Cerebellar nuclear complex (tissue), 1 donor: ENCODE data around the gene SENP6.

Source experiments
- DNase-seq, 2 experiments: peaks; one replicate each; lab custom pipeline; 2025; lab: John Stamatoyannopoulos, UW

Gene SENP6

GRCh38 chr6:75748743-75749538 lies 147.3 kb downstream of the SENP6 start, which contains the start of gene MYO6:
Gene MYO6 (plus strand): TSS chr6:75749239. CDS start chr6:75817548, 68,309 bp downstream.
- no peak for DNase-seq

GRCh38 chr6:75751443-75751842 lies 149.8 kb downstream of the SENP6 start:
- no peak for DNase-seq

DNA sequence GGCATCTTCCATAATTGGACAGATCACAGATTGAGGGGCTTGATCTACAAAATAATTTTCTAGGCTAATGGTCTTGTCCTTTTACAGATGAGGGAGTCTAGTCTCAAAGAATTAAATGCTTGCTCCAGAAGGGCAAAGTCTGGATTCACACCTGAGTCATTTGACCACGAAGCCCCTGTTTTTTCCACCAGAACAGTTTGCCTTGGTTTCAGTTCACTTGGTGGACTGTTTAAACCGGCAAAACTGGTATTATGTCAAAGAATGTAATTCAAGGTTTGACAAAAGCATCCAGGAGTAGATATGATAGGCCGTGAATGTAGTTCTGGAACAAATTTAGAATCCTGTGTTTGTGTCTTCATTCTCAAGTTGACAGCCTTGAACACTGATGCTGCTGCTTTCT lies 150.7 kb downstream of the SENP6 start:
- DNase-seq = no peak

GRCh38 chr6:75755704-75756103 lies 154.0 kb downstream of the SENP6 start:
- no peak for DNase-seq

GRCh38 chr6:75757295-75757694 lies 155.6 kb downstream of the SENP6 start:
- DNase-seq = no peak

DNA sequence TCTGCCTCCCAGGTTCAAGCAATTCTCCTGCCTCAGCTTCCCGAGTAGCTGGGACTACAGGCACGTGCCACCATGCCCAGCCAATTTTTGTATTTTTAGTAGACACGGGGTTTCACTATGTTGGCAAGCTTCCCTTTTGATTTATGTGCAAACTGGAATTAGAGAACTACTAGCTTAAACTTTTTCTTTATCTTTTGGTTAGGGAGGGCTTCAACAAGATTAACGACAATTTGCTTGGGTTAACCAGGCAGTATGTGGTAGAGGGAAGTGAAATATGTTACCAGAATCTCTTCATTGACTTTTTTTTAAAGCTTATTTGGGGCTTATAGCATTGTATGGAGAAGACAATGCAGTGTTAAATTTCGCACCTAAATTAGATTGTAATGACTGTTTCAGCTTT lies 156.4 kb downstream of the SENP6 start:
- DNase-seq = no peak

DNA sequence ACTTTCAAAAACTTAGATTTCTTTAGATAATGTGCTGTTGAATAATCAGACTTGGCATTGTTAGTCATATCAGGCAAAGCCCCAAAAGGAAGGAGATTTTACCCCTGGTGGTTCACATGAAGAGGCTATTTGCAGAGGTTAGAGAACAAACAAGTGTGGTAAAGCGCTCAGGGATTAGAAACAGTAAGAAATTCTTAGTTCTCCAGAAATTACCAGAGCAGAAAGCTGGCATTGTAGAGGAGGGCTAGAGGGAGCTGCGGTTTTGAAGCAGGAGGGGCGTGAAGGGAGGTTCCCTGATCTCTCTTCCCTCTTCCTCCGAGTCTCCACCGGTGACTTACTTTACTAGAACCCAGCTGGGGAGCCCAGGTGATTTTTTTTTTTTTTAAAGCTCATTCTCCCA lies 157.5 kb downstream of the SENP6 start:
- DNase-seq = no peak

- no peak for DNase-seq
Measured at GRCh38 chr6:75760320-75760719, 158.6 kb downstream of the SENP6 start.

- DNase-seq = no peak
Measured at GRCh38 chr6:75761489-75761888, 159.8 kb downstream of the SENP6 start.

DNA sequence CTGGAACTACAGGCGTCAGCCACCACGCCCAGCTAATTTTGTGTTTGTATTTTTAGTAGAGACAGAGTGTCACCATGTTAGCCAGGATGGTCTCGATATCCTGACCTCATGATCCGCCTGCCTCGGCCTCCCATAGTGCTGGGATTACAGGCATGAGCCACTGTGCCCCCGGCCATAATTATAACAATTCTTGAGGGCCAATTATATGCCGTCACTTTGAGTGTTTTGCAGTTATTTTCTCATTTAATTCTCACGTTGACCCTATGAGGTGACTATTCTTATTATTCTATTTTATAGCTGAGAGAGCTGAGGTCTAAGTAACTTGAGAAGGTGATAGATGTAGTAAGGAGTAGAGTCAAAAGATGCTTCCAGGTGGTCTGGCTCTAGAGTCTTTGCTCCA lies 160.4 kb downstream of the SENP6 start:
- no peak for DNase-seq

GRCh38 chr6:75766387-75766786 lies 164.7 kb downstream of the SENP6 start:
- no peak for DNase-seq
